SKM-1 treated with dmso at 0.1 percent for 144 hours (cell line): ENCODE measurements around the gene LAMA3.

Experiments used
- DNase-seq: peaks from one replicate; lab custom pipeline; 2025; ENCODE audit not compliant: unreplicated experiment; lab: John Stamatoyannopoulos, UW

The LAMA3 gene

GRCh38 chr18:23772327-23773024 is 83.2 kb downstream of the LAMA3 start:
- DNase-seq, result no peak

GRCh38 chr18:23776306-23776705 is 87.1 kb downstream of the LAMA3 start:
- no peak for DNase-seq

- no peak for DNase-seq
Observed at GRCh38 chr18:23778828-23779227, 89.6 kb downstream of the LAMA3 start.

GRCh38 chr18:23779696-23780303 is 90.5 kb downstream of the LAMA3 start:
- DNase-seq, result no peak

- DNase-seq, result no peak
Observed at GRCh38 chr18:23784832-23785245, 95.6 kb downstream of the LAMA3 start.

GRCh38 chr18:23793051-23793450 is 103.8 kb downstream of the LAMA3 start:
- DNase-seq, result no peak

- DNase-seq, result no peak
Observed at GRCh38 chr18:23793985-23794867, 105.0 kb downstream of the LAMA3 start.

- DNase-seq, result no peak
Observed at GRCh38 chr18:23798249-23798648, 109.0 kb downstream of the LAMA3 start.

GRCh38 chr18:23798824-23799223 is 109.6 kb downstream of the LAMA3 start:
- no peak for DNase-seq

GRCh38 chr18:23799540-23799939 is 110.3 kb downstream of the LAMA3 start:
- DNase-seq, result no peak

GRCh38 chr18:23800902-23801301 is 111.6 kb downstream of the LAMA3 start:
- DNase-seq, result no peak

- DNase-seq, result no peak
Observed at GRCh38 chr18:23802817-23803216, 113.6 kb downstream of the LAMA3 start.

- DNase-seq, result no peak
Observed at GRCh38 chr18:23803755-23804154, 114.5 kb downstream of the LAMA3 start.

- DNase-seq, result no peak
Observed at GRCh38 chr18:23805898-23806297, 116.6 kb downstream of the LAMA3 start.

GRCh38 chr18:23809415-23809814 is 120.2 kb downstream of the LAMA3 start:
- DNase-seq, result no peak

- no peak for DNase-seq
Observed at GRCh38 chr18:23810396-23810795, 121.1 kb downstream of the LAMA3 start.

GRCh38 chr18:23811176-23811575 is 121.9 kb downstream of the LAMA3 start:
- DNase-seq, result no peak

GRCh38 chr18:23812546-23813440 is 123.5 kb downstream of the LAMA3 start:
- peak; percentile 9 for DNase-seq

GRCh38 chr18:23814991-23815614 is 125.8 kb downstream of the LAMA3 start:
- DNase-seq, result no peak

GRCh38 chr18:23816021-23816420 is 126.8 kb downstream of the LAMA3 start:
- no peak for DNase-seq
